ENCODE results near the gene NFKBIL1.
"Not testable (repeated sequence)": the region's sequence is repeated elsewhere in the genome, so short reads cannot be mapped to it uniquely, and the experiment has no call there.

The NFKBIL1 gene, protein sequence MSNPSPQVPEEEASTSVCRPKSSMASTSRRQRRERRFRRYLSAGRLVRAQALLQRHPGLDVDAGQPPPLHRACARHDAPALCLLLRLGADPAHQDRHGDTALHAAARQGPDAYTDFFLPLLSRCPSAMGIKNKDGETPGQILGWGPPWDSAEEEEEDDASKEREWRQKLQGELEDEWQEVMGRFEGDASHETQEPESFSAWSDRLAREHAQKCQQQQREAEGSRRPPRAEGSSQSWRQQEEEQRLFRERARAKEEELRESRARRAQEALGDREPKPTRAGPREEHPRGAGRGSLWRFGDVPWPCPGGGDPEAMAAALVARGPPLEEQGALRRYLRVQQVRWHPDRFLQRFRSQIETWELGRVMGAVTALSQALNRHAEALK

DNA sequence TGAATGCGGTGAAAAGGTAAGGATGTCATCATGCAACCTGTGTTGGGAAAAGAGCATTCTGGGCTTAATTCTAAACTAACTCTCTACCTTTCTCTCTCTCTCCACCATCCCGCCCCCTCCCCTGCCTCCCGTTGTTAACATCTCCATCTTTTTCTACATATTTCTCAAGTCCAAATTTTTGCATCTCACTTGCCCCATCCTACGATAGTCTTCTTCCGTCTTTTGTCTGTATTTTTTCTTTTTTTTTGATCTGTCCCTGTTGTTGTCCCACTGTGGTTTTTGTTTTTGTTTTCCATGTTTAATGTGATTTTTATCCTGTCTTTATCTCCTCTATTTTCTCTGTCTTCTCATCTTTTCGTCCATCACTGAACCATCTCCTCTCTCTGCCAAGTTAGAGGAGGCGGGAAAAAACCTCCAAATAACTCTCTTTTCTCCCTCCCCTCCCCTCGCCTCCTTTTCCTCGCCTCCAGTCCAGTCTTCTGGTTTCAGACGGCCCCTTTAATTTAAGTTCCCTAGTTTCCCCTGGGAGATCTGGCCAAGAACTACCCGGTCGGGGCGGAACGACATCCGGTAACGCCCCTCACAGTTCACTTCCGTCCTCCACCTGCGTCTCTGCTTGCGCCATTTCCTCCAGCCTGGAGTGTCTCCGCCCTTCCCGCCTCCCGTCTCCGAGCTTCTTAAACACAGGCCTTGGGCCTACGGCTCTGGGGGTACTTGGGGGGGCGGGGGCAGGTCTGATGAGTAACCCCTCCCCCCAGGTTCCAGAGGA is at the start of gene NFKBIL1:
TSS of gene NFKBIL1 (plus strand) at position 651 of the 769 bp plus-strand sequence. CDS start at position 738, 87 bp downstream.
- peak; percentile 93 for DNase-seq

DNA sequence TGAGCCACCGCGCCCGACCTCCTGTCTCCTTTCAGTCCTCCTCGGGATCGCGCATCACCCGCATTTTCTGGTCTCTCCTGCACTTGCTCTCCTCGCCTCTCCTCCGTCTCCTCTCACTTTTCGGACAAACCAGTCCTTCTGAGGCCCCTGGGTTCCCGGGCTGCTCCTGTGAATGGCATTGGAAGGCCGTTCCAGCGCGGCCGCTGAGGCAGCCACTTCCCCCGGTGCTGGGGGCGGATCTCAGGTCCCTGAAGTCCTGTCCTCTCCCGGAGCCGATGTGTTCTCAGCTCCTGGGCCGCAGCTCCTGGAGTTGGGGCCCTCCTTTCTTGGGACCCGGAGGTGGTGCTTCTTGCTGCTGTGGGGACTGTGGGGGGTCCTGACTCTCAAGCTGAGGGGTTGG is 48.7 kb upstream of the NFKBIL1 start:
- DNase-seq = peak; percentile 6

DNA sequence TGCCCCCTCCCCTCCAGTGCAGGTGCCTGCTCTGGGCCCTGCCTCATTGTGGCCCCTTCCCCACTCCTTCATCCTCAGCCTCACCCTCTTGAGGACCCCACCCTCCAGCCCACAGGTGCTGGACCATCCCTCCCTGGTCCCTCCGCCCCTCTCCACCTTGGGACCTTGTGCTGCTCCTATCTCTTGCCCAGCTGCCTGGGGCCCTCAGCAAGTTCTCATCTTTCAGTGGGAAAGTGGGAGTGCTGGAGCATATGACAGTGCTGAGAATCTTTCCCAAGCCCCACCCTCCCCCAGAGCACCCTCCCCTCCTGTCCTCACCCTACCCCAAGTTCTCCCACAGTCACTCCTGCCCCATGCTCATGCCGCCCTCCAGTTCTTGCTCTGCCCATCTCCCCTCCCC is 47.8 kb upstream of the NFKBIL1 start:
- not testable (repeated sequence) for DNase-seq

- DNase-seq = no peak
Observed at GRCh38 chr6:31502586-31502985, 44.8 kb upstream of the NFKBIL1 start.

GRCh38 chr6:31509036-31509435 is 38.4 kb upstream of the NFKBIL1 start:
- DNase-seq = not testable (repeated sequence)

GRCh38 chr6:31510007-31510406 is 37.4 kb upstream of the NFKBIL1 start:
- no peak for DNase-seq

DNA sequence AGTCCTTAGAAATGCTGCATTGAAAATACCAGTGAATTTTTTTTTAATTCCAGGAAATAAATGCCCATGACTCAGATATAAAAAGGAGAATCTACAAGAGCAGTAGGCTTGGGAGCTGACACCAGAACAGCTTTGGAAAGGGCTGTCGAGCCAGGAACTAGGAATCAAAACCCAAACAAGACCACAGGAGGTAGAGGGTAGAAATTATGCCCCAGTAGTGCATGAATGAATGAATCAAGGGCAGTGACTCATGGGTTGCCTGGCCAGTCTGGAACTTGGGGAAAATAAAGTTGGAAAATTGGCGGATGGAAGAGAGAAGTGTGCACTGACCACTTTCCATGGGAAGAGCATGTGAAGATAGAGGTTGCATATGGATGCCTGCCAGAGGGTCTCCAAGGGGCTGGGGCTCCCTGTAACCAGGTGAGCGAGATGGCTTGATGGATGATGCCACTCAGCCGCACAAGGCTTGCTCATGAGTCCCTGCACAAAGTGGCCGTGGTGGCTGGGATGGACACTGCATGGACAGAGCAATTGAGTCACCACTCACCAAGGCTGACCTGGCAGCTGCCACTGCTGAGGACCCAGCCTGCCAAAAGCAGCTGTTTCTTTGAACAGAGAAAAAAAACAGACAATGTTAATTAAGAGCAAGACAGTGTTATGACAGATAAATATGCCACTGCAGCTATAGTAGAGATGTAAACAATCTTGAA is 33.8 kb upstream of the NFKBIL1 start:
- no peak for DNase-seq

DNA sequence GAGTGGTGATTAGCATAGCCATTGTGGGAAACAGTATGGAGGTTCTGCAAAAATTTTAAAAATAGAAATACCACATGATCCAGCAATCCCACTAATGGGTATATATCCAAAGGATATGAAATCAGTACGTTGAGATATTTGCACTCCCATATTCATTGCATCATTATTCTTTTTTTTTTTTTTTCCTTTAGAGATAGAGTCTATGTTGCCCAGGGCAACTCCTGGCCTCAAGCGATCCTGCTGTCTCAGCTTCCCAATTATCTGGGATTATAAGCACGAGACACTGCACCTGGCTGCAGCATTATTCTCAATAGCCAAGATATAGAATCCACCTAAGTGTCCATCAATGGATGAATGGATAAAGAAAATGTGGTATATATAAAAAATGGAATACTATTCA is 25.6 kb upstream of the NFKBIL1 start:
- DNase-seq = no peak

DNA sequence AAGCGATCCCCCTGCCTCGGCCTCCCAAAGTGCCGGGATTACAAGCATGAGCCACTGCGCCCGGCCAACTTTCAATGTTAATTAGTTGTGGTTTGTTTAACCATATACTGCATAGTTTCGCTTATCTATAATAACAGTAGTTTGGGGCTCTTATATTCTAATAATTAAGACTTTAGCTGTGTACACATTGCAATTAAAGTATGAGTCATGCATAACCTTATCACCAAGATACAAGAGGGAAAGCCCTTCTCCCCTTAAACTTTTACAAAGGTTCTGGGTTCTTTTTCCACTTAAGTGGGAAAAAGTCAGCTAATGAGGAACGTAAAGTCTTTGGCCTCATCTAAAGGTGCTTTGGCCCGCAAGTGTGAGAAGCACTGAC is 21.9 kb upstream of the NFKBIL1 start:
- no peak for DNase-seq

GRCh38 chr6:31525932-31526591 is 21.3 kb upstream of the NFKBIL1 start:
- no peak for DNase-seq

DNA sequence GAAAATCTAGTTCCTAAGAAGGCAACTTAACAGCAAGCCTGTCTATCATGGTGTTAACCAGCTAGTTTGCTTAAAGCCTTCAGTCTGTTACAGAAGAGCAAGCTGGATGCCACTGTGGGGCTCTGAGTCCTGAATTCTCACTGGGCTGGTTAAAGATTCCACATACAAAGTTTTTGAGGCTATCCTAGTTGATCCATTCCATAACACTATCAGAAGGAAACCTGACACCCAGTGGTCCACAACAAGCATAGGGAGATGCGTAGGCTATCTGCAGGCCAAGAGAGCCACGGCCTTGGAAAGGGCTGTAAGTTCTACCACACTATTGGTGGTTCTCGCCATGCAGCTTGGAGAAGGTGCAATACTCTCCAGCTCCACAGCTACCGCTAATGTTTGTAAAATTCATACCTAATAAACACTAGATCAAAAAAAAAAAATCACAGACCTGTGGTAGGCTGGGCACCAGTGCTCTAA is 19.1 kb upstream of the NFKBIL1 start:
- no peak for DNase-seq

DNA sequence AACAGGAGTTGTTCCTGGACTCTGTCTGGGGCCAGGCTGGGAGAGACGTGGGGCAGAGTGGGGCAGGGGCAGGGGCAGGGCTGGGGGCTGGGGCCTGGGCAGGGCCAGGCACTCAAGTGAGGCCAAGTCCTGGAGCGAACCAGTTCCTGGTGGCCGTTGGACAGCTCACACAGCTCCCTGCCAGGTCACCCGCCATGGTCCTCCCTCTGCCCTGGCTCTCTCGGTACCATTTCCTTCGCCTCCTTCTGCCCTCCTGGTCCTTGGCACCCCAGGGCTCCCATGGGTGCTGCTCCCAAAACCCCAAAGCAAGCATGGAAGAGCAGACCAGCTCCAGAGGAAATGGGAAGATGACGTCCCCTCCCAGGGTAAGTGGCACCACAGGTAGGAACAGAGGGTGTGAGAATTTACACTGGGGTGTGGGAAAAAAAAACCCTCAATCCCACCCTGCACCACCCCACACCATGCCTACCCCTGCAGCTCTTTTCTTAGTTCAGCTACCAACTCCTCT is 18.5 kb upstream of the NFKBIL1 start, which contains the start of gene MCCD1:
TSS of gene MCCD1 (plus strand) at position 142 of the 508 bp plus-strand sequence. CDS start at position 195, 53 bp downstream.
- no peak for DNase-seq

GRCh38 chr6:31529329-31530150 is 17.9 kb upstream of the NFKBIL1 start:
- no peak for DNase-seq

- DNase-seq = no peak
Observed at GRCh38 chr6:31530659-31531058, 16.7 kb upstream of the NFKBIL1 start.

DNA sequence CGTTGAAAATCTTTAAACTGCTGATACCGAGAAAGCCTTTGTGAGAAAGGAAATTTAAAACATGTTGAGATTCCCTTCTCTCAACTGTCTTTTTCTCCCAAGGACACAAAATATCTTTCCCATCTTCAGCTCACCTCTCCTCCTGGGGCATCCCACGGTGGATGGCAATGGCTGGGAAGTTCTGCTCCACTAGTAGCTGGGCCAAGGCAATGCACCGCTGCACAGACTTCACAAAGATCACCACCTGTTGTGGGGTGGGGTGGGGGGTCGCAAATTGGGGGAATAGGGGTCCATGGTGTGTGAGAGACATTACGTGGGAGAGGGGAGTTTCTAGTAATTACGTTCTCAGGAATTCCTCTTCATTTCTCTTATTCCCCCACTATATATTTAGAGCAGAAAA is 16.2 kb upstream of the NFKBIL1 start:
- no peak for DNase-seq

DNA sequence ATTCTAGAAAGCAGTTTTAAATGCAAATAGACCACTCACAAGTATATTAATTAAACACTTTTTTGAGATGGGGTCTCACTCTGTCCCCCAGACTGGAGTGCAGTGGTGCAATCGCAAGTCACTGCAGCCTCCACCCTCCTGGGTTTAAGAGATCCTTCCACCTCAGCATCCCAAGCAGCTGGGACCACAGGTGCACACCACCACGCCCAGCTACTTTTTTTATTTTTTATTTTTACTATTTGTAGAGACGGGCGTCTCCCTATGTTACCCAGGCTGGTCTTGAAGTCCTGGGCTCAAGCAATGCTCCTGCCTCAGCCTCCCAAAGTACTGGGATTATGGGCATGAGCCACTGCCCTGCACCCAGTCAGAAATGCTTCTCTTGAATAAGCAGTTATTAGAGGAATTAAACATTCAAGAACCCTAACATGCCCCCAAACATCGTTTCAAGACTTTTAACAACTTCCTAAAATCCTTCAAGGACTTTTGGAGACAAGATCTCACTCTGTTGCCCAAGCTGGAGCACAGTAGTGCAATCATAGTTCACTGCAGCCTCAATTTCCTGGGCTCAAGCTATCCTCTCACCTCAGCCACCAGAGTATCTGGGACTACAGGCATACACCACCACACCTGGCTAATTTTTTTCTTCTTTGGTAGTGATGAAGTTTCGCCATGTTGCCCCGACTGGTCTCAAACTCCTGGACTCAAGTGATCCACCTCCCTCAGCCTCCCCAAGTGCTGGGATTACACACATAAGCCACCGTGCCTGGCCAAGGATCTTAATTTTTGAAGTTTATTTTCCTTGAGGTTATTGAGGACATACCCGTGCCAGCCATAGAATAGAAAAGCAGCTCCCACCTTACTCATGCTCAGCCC is 15.4 kb upstream of the NFKBIL1 start:
- no peak for DNase-seq

DNA sequence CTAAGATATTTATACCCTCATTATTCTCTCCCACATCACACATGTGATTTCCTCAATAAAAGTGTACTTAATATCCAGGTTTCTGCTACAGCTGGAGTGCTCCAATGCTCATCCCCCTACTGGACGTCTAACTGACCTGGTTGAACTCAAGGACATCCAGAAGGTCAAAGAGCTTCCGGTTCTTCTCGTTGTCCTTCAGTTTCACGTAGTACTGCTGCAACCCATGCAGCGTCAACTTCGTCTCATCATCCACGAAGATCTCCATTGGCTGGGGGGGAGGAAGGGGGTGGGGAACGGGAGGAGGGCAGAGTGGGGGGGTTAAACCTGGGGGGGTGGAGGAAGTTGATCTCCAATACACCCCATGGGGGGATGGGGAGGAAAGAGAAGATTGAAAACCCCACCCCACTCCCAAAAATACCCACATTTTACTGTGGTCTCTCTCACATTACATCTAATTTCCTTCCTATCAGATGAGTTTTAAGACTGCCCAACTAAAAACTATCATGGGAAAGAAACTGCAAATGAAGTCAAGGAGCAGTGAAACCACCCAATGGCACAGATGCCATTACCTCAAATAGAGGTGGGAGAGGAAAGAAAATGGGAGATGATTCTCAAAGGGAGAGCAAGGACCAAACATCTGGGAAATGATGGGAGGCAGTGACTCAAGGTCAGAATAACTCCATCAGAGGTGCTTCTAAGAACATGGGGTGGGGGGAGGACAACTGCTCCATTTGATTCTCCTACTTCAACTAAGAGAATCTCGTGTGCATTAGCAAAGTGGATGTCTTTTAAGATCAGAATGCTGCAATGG is 14.6 kb upstream of the NFKBIL1 start:
- no peak for DNase-seq

DNA sequence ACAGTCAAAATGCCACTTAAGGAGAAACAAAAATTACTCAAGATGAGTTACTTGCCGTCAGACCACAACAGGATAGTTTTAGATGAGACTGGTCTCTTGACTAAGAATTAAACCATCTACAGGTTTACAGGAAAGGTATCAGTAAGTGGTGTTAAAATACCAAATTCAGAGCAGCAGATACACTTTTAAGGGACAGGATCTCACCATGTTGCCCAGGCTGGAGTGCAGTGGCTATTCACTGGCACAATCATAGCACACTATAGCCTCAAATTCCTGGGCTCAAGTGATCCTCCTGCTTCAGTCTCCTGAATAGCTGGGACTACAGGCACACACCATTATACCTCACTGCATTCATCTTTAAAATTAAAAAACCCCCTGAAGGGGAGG is 14.0 kb upstream of the NFKBIL1 start:
- DNase-seq = no peak

DNA sequence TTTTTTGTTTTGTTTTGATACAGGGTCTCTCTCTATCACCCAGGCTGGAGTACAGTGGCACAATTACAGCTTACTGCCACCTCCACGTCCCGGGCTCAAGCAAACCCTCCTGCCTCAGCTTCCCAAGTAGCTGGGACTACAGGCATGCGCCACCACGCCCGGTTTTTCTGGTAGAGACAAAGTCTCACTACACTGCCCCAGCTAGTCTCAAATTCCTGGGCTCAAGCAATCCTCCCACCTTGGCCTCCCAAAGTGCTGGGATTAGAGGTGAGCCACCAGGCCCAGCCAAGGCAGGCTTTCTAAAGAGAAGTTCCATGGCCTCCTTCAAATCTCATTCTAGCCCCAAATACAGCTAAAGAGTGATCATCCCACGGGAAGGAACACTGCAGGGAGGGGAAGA is 13.4 kb upstream of the NFKBIL1 start:
- no peak for DNase-seq
